Erythroblast (primary cell): Measurements from ENCODE around the gene CCL14.

Experiments used
- GATA1 ChIP-seq: IDR thresholded peaks from 2 replicates; pipeline ENCODE4 v1.6.1; 2011; ENCODE audit warnings: low read depth, mild to moderate bottlenecking, control low read depth, low read length, moderate library complexity
- POLR2A ChIP-seq: IDR thresholded peaks from 2 replicates; pipeline ENCODE4 v1.6.1; 2011; ENCODE audit warnings: mild to moderate bottlenecking, low read length

GRCh38 chr17:36000732-36001109 lies 14.2 kb upstream of the CCL14 start:
- no peak for TF ChIP-seq POLR2A
- no peak for TF ChIP-seq GATA1
